Superior temporal gyrus (tissue), 1 donor: Measurements from ENCODE around the gene UBXN6.
A peak's percentile ranks its signal among the peaks of the same experiment; 100 is the strongest.

Source experiments
- DNase-seq: peaks from one replicate; pipeline ENCODE4 v3.0.0-alpha.2; 2016; ENCODE audit errors: extremely low spot score

UBXN6 gene

GRCh38 chr19:4455719-4456475, 1.7 kb downstream of the UBXN6 start:
- no peak for DNase-seq

GRCh38 chr19:4454747-4455718, 2.6 kb downstream of the UBXN6 start:
- DNase-seq, result no peak

GRCh38 chr19:4453232-4454179, 4.1 kb downstream of the UBXN6 start:
- no peak for DNase-seq

- DNase-seq, result no peak
Measured at GRCh38 chr19:4452230-4452990, 5.2 kb downstream of the UBXN6 start.

GRCh38 chr19:4449639-4450028, 8.0 kb downstream of the UBXN6 start:
- no peak for DNase-seq

GRCh38 chr19:4449022-4449638, 8.5 kb downstream of the UBXN6 start:
- DNase-seq, result peak; percentile 79

- DNase-seq, result no peak
Measured at GRCh38 chr19:4448147-4448985, 9.2 kb downstream of the UBXN6 start.

- DNase-seq, result no peak
Measured at GRCh38 chr19:4447327-4448146, 10.1 kb downstream of the UBXN6 start.

GRCh38 chr19:4446704-4447200, 10.8 kb downstream of the UBXN6 start:
- no peak for DNase-seq

GRCh38 chr19:4445963-4446703, 11.5 kb downstream of the UBXN6 start:
- DNase-seq, result no peak

- no peak for DNase-seq
Measured at GRCh38 chr19:4444765-4445741, 12.5 kb downstream of the UBXN6 start.

- DNase-seq, result no peak
Measured at GRCh38 chr19:4443966-4444764, 13.4 kb downstream of the UBXN6 start.

GRCh38 chr19:4443188-4443587, 14.4 kb downstream of the UBXN6 start:
- DNase-seq, result no peak

- DNase-seq, result no peak
Measured at GRCh38 chr19:4442819-4443146, 14.8 kb downstream of the UBXN6 start.

GRCh38 chr19:4441994-4442818, 15.4 kb downstream of the UBXN6 start:
- no peak for DNase-seq
